GM23338 (cell line): Measurements from ENCODE around the gene SORBS2. TPM values are rescaled to one million over a fixed set of nuclear protein-coding genes. Genes with fewer than 3 reads are reported as not detected.

Experiments
- ATAC-seq: fragments of 200-7000 bp; cut with Tn5 transposase; 3 replicates; pipeline ENCODE4 v1.9.1; 2020
- DNase-seq: peaks from one replicate; pipeline ENCODE4 v3.0.0-alpha.2; 2015; ENCODE audit warnings: low spot score
- H2AFZ ChIP-seq: fragments of 200-600 bp; sonication (generic); 2 replicates; pipeline ENCODE4 v1.8.0; 2016; ENCODE audit warnings: antibody characterized with exemption, mild to moderate bottlenecking, moderate library complexity
- H3F3A ChIP-seq: fragments of 200-600 bp; sonication (generic); replicated peaks from 2 replicates; pipeline ENCODE4 v1.8.0; 2017; ENCODE audit warnings: antibody characterized with exemption, mixed run types, low read depth
- H3K27ac ChIP-seq: fragments of 200-600 bp; sonication (generic); 2 replicates; pipeline ENCODE4 v1.6.1; 2016; ENCODE audit warnings: low read depth
- H3K27me3 ChIP-seq: fragments of 200-600 bp; sonication (generic); 2 replicates; pipeline ENCODE4 v1.8.0; 2016; ENCODE audit warnings: mild to moderate bottlenecking, mixed run types, moderate library complexity; ENCODE audit not compliant: insufficient read depth
- H3K36me3 ChIP-seq: fragments of 200-600 bp; sonication (generic); 2 replicates; pipeline ENCODE4 v1.8.0; 2016; ENCODE audit warnings: mild to moderate bottlenecking; ENCODE audit not compliant: insufficient read depth
- H3K4me1 ChIP-seq: fragments of 200-600 bp; sonication (generic); 2 replicates; pipeline ENCODE4 v1.8.0; 2016; ENCODE audit warnings: mild to moderate bottlenecking, moderate library complexity; ENCODE audit not compliant: insufficient read depth
- H3K4me2 ChIP-seq: fragments of 200-600 bp; sonication (generic); 2 replicates; pipeline ENCODE4 v1.7.1; 2017; ENCODE audit warnings: mixed run types
- H3K4me3 ChIP-seq: fragments of 200-600 bp; sonication (generic); 2 replicates; pipeline ENCODE4 v1.6.1; 2016; ENCODE audit warnings: mixed run types
- H3K79me2 ChIP-seq: fragments of 200-600 bp; sonication (generic); replicated peaks from 2 replicates; pipeline ENCODE4 v1.8.0; 2017; ENCODE audit warnings: mild to moderate bottlenecking; ENCODE audit not compliant: insufficient read depth
- H3K9me2 ChIP-seq: fragments of 200-600 bp; sonication (generic); 2 replicates; pipeline ENCODE4 v1.8.0; 2017; ENCODE audit not compliant: insufficient read depth
- H4K20me1 ChIP-seq: fragments of 200-600 bp; sonication (generic); replicated peaks from 2 replicates; pipeline ENCODE4 v1.8.0; 2017; ENCODE audit warnings: mild to moderate bottlenecking; ENCODE audit not compliant: insufficient read depth
- H3K27ac Mint-ChIP-seq: 2 replicates; pipeline ENCODE4 v1.8.0; 2020; ENCODE audit warnings: inconsistent platforms, mild to moderate bottlenecking, moderate library complexity, mixed read lengths
- H3K27me3 Mint-ChIP-seq: 3 replicates; pipeline ENCODE4 v1.8.0; 2022; ENCODE audit warnings: low read depth, mild to moderate bottlenecking, moderate library complexity, mixed read lengths, inconsistent platforms; ENCODE audit not compliant: insufficient read depth, poor library complexity
- H3K36me3 Mint-ChIP-seq: 3 replicates; pipeline ENCODE4 v1.8.0; 2021; ENCODE audit warnings: low read depth, mild to moderate bottlenecking, inconsistent platforms, moderate library complexity, mixed read lengths
- H3K4me1 Mint-ChIP-seq: 3 replicates; pipeline ENCODE4 v1.8.0; 2020; ENCODE audit warnings: mild to moderate bottlenecking, inconsistent platforms, mixed read lengths
- H3K4me3 Mint-ChIP-seq: 3 replicates; pipeline ENCODE4 v1.8.0; 2021; ENCODE audit warnings: moderate library complexity, mild to moderate bottlenecking, inconsistent platforms, mixed read lengths
- H3K9me3 Mint-ChIP-seq: 3 replicates; pipeline ENCODE4 v1.8.0; 2020; ENCODE audit warnings: moderate library complexity, mild to moderate bottlenecking, inconsistent platforms, mixed read lengths
- EZH2 ChIP-seq: fragments of 200-600 bp; sonication (generic); IDR thresholded peaks from one replicate; pipeline ENCODE4 v1.8.0; 2017; ENCODE audit warnings: antibody characterized with exemption, mild to moderate bottlenecking, low read depth; ENCODE audit not compliant: unreplicated experiment
- POLR2AphosphoS5 ChIP-seq: IDR thresholded peaks from 2 replicates; pipeline ENCODE4 v1.6.1; 2016; ENCODE audit warnings: antibody characterized with exemption, low read depth
- ZNF114 ChIP-seq: fragments of 250-450 bp; sonication (Bioruptor Pico); IDR thresholded peaks from 2 replicates; pipeline ENCODE4 v1.5.0; 2020; ENCODE audit warnings: mild to moderate bottlenecking, moderate library complexity
- polyA plus RNA-seq: library from polyadenylated mRNA; unstranded; fragments of >200 nt; fragmentation: Nextera tagmentation; extraction: Ambion mirVana; gene quantifications from 2 replicates; pipeline ENCODE4 v1.2.1, GENCODE V29; 2016
- total RNA-seq: library from RNA; depleted of rRNA; stranded (reverse); fragments of >200 nt; shearing (Covaris generic); gene quantifications from 2 replicates; pipeline ENCODE4 v1.2.3, GENCODE V29; 2014
- TF ChIP-seq, protein P1 (sequence below): fragments of 250-450 bp; sonication (Bioruptor Pico); IDR thresholded peaks from 2 replicates; pipeline ENCODE4 v1.5.0; 2020; ENCODE audit warnings: mild to moderate bottlenecking, moderate library complexity
- TF ChIP-seq, protein P2 (sequence below): IDR thresholded peaks from 2 replicates; pipeline ENCODE4 v1.6.1; 2016; ENCODE audit warnings: antibody characterized with exemption
- TF ChIP-seq, protein P3 (sequence below): IDR thresholded peaks from one replicate; pipeline ENCODE4 v1.6.1; 2018; ENCODE audit warnings: antibody characterized with exemption; ENCODE audit not compliant: unreplicated experiment

The SORBS2 gene
- total and polyA plus RNA-seq, 2 experiments from 2014 or later = 17.8 to 27.6 TPM

DNA sequence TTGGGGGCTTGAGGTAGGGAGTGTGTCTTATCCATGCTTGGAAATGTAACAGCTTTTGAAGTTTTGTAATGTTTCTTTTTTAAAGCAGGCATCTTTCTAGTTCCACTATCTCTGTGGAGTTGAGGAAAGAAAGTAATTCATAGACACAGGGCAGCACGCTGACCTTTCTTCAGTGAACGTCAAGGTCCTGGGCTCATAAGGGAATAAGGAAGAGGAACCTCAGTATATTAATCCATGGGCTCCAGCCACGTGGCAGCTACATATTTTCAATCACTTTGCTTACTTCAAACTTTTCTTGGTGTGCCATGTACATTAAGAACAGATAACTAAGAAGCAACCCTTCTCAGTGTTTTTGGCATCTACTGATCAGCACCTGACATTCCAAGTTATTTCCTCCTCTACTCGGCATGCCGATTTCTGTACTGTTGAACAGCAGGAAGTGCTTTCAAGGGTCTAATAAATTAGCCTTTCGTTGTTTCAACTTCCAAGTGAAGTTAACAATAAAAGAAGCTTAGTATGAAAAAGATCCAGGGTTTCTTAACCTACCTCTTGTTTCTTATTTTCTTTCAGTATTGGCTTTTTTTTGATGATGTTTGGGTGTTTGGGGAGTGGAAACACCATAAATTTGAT, 88.2 kb downstream of the SORBS2 start:
- peaks cover 2% of the 10 kb centered on the region; the same call in 1 of the 3 replicates for H3K36me3 Mint-ChIP-seq
- DNase-seq (no peak), ATAC-seq (no peak)
- H3K4me2 ChIP-seq = no peak overlapping the region
- no peak overlapping the region for H3K27ac Mint-ChIP-seq
- no peak overlapping the region for H3K4me3 ChIP-seq
- TF ChIP-seq POLR2AphosphoS5 (no peak), ZNF114 (CRISPR knock-in tag) (no peak), EZH2 (no peak)
- TF ChIP-seq, protein P1, sequence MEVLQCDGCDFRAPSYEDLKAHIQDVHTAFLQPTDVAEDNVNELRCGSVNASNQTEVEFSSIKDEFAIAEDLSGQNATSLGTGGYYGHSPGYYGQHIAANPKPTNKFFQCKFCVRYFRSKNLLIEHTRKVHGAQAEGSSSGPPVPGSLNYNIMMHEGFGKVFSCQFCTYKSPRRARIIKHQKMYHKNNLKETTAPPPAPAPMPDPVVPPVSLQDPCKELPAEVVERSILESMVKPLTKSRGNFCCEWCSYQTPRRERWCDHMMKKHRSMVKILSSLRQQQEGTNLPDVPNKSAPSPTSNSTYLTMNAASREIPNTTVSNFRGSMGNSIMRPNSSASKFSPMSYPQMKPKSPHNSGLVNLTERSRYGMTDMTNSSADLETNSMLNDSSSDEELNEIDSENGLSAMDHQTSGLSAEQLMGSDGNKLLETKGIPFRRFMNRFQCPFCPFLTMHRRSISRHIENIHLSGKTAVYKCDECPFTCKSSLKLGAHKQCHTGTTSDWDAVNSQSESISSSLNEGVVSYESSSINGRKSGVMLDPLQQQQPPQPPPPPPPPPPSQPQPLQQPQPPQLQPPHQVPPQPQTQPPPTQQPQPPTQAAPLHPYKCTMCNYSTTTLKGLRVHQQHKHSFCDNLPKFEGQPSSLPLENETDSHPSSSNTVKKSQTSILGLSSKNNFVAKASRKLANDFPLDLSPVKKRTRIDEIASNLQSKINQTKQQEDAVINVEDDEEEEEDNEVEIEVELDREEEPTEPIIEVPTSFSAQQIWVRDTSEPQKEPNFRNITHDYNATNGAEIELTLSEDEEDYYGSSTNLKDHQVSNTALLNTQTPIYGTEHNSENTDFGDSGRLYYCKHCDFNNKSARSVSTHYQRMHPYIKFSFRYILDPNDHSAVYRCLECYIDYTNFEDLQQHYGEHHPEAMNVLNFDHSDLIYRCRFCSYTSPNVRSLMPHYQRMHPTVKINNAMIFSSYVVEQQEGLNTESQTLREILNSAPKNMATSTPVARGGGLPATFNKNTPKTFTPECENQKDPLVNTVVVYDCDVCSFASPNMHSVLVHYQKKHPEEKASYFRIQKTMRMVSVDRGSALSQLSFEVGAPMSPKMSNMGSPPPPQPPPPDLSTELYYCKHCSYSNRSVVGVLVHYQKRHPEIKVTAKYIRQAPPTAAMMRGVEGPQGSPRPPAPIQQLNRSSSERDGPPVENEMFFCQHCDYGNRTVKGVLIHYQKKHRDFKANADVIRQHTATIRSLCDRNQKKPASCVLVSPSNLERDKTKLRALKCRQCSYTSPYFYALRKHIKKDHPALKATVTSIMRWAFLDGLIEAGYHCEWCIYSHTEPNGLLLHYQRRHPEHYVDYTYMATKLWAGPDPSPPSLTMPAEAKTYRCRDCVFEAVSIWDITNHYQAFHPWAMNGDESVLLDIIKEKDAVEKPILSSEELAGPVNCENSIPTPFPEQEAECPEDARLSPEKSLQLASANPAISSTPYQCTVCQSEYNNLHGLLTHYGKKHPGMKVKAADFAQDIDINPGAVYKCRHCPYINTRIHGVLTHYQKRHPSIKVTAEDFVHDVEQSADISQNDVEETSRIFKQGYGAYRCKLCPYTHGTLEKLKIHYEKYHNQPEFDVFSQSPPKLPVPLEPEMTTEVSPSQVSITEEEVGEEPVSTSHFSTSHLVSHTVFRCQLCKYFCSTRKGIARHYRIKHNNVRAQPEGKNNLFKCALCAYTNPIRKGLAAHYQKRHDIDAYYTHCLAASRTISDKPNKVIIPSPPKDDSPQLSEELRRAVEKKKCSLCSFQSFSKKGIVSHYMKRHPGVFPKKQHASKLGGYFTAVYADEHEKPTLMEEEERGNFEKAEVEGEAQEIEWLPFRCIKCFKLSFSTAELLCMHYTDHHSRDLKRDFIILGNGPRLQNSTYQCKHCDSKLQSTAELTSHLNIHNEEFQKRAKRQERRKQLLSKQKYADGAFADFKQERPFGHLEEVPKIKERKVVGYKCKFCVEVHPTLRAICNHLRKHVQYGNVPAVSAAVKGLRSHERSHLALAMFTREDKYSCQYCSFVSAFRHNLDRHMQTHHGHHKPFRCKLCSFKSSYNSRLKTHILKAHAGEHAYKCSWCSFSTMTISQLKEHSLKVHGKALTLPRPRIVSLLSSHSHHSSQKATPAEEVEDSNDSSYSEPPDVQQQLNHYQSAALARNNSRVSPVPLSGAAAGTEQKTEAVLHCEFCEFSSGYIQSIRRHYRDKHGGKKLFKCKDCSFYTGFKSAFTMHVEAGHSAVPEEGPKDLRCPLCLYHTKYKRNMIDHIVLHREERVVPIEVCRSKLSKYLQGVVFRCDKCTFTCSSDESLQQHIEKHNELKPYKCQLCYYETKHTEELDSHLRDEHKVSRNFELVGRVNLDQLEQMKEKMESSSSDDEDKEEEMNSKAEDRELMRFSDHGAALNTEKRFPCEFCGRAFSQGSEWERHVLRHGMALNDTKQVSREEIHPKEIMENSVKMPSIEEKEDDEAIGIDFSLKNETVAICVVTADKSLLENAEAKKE = no peak
- TF ChIP-seq, protein P2, sequence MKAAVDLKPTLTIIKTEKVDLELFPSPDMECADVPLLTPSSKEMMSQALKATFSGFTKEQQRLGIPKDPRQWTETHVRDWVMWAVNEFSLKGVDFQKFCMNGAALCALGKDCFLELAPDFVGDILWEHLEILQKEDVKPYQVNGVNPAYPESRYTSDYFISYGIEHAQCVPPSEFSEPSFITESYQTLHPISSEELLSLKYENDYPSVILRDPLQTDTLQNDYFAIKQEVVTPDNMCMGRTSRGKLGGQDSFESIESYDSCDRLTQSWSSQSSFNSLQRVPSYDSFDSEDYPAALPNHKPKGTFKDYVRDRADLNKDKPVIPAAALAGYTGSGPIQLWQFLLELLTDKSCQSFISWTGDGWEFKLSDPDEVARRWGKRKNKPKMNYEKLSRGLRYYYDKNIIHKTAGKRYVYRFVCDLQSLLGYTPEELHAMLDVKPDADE = no peak
- TF ChIP-seq, protein P3, sequence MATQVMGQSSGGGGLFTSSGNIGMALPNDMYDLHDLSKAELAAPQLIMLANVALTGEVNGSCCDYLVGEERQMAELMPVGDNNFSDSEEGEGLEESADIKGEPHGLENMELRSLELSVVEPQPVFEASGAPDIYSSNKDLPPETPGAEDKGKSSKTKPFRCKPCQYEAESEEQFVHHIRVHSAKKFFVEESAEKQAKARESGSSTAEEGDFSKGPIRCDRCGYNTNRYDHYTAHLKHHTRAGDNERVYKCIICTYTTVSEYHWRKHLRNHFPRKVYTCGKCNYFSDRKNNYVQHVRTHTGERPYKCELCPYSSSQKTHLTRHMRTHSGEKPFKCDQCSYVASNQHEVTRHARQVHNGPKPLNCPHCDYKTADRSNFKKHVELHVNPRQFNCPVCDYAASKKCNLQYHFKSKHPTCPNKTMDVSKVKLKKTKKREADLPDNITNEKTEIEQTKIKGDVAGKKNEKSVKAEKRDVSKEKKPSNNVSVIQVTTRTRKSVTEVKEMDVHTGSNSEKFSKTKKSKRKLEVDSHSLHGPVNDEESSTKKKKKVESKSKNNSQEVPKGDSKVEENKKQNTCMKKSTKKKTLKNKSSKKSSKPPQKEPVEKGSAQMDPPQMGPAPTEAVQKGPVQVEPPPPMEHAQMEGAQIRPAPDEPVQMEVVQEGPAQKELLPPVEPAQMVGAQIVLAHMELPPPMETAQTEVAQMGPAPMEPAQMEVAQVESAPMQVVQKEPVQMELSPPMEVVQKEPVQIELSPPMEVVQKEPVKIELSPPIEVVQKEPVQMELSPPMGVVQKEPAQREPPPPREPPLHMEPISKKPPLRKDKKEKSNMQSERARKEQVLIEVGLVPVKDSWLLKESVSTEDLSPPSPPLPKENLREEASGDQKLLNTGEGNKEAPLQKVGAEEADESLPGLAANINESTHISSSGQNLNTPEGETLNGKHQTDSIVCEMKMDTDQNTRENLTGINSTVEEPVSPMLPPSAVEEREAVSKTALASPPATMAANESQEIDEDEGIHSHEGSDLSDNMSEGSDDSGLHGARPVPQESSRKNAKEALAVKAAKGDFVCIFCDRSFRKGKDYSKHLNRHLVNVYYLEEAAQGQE = no peak
- H3K9me3 Mint-ChIP-seq = no peaks in the 10 kb centered on the region; the same call in 2 of the 3 replicates
- H3K27me3 Mint-ChIP-seq = no peaks in the 10 kb centered on the region
- H3K4me1 Mint-ChIP-seq = peaks cover 5% of the 10 kb centered on the region; the same call in 2 of the 3 replicates
- no peaks in the 10 kb centered on the region for H3K9me2 ChIP-seq
- H3K27me3 ChIP-seq = no peaks in the 10 kb centered on the region
- H3K4me1 ChIP-seq = no peaks in the 10 kb centered on the region
- no peaks in the 10 kb centered on the region for H3F3A ChIP-seq
- H3K4me3 Mint-ChIP-seq = no peak overlapping the region
- no peaks in the 10 kb centered on the region for H4K20me1 ChIP-seq
- H3K27ac ChIP-seq = no peak overlapping the region
- H3K36me3 ChIP-seq = no peaks in the 10 kb centered on the region
- H2AFZ ChIP-seq = peak overlapping the region; percentile 9; the same call in 1 of the 2 replicates
- no peaks in the 10 kb centered on the region for H3K79me2 ChIP-seq
